NCI-H146 (cell line): ENCODE measurements around the gene BPIFA3.
"Not testable (repeated sequence)": the region's sequence is repeated elsewhere in the genome, so short reads cannot be mapped to it uniquely, and the experiment has no call there.

Experiments used
- DNase-seq: peaks from one replicate; lab custom pipeline; 2025; lab: John Stamatoyannopoulos, UW

Gene BPIFA3

DNA sequence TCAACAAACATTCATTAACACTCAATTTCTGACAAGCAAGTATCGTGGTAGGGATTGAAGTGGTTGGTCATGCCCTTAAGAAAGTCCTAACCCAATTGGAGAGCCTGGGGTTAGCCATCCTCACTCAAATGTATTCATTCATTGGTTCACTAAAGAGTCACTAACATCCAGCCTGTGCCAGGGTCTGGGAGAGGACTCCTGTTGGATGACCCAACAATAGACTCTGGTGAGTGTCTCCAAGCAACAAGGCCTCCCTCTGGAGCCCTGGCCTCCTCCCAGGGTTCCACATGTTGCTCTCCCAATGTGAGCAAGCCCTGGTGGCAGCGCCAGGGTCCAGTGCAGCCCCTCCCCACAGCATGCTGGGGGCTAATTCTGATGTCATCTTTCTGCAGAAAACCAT is at the start of gene BPIFA3:
Gene BPIFA3, plus strand, starts transcription at position 301 of the 400 bp plus-strand sequence. CDS start 185 bp downstream, outside the sequence.
- DNase-seq: no peak

- DNase-seq: no peak
Measured at GRCh38 chr20:33167859-33168258, 49.3 kb upstream of the BPIFA3 start, which contains the start of gene BPIFA2. Gene BPIFA2 (plus strand): TSS chr20:33168159. CDS start chr20:33169146, 987 bp downstream.

GRCh38 chr20:33169176-33169794 is 47.9 kb upstream of the BPIFA3 start:
- no peak for DNase-seq

DNA sequence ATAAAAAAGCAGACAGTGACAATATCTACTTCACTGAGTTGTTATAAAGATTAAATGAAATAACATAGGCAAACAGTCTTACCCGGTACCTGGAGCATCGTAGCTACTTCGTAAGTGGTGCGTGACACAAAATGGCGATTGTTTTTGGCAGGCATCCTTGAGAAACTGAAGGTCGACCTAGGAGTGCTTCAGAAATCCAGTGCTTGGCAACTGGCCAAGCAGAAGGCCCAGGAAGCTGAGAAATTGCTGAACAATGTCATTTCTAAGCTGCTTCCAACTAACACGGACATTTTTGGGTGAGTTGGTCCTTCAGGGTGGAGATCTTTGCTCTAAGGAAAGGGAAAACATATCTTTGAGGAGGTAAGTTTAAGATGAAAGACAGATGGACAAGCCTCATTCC is 44.4 kb upstream of the BPIFA3 start:
- no peak for DNase-seq

GRCh38 chr20:33175123-33175522 is 42.0 kb upstream of the BPIFA3 start:
- DNase-seq: no peak

DNA sequence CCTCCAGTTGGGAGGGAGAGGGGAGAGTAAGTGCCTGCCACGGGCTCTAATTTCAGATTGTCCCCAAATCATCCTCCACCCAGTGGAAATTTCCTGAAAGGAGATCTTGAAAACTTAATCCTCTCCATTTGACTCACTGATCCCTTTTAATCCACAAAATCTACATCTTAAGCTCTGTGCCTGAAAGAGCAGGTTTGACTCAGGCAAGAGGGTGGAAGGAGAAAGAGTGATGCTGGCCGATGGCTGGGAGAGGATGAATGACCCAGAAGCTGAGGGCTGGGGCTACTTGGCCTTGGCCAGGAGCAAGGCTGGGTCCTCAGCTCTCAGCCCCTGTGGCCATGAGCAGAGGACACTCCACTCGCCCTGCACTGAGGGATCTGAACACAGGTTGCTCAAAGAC is 41.1 kb upstream of the BPIFA3 start:
- DNase-seq: no peak

DNA sequence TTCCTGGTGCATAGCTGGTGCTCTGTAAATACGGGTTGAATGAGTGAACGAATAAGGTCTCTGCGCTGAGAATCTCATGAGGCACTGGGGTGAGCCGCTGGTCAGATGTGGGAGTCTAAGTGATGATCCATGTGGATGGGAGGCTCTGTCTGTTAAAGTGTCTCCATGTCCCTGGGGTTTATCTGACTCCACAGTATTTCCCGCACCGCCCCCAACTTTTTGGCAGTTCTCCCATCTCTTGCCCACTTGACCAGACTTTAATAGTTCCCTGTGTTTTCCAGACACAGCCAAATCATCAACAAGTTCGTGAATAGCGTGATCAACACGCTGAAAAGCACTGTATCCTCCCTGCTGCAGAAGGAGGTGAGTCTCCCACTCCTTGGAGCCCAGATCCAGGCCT is 39.3 kb upstream of the BPIFA3 start:
- DNase-seq: no peak

DNA sequence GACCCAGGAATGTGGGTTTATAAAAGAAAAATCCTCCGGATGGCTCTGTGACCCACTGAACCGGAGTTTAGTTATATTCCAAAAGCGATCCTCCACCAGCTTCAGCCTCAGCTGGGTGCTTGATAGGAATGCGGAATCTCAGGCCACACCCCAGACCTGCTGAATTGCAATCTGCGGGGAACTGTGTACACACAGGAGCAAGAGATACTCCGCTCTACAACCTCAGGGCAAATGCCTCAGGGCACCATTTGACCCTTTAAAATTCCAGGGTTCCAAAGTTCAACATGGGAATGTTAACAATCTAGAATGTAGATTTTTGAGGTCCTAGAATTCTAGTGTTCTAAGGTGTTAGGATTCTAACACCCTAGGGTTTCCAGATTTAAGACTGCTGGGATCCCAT is 38.4 kb upstream of the BPIFA3 start:
- DNase-seq: no peak

DNA sequence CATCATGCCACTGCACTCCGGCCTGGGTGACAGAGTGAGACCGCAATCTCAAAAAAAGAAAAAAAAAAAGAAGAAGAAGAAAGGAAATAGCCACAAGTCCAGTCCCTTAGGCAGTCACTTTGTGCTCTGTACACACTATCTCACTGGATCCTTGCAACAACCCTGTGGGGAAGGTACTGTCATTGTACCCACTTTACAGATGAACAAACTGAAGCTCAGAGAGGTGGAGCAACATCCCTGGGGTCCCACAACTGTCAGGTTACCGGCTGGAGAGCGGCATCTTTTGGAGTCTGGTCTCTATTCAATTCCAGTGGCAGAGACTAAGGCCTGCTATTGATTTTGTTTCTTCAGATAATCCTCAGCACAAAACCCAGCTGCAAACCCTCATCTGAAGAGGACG is 37.0 kb upstream of the BPIFA3 start:
- no peak for DNase-seq

DNA sequence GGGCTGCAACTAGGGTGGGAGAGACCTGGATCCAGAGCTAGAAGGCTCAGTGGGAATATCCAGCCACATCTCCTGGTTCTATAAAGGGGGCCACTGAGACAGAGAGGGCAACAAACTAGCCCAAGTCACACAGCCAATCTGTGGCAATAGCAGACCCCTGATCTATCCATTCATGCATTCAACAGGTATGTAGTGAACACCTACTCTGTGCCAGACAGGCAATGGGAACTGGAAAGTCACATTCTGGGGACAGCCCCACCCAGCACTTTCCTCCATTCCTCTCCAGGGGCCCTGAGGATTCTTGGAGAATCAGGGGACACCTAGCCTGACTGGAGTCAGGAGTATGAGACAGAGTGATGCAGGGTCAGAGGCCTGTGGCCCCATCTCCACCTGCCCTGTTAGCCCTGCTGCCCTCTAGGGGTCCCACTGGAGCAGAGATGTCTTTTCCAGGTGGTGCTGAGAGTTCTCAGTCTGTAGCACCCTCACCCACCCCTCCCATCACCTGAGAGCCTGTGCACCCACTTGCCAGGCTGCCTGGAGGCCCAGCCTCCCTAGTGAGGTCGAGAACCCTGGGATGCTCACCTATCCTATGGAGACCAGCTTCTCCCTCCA is 35.6 kb upstream of the BPIFA3 start:
- DNase-seq: no peak

- DNase-seq: no peak
Measured at GRCh38 chr20:33183312-33183711, 33.8 kb upstream of the BPIFA3 start.

DNA sequence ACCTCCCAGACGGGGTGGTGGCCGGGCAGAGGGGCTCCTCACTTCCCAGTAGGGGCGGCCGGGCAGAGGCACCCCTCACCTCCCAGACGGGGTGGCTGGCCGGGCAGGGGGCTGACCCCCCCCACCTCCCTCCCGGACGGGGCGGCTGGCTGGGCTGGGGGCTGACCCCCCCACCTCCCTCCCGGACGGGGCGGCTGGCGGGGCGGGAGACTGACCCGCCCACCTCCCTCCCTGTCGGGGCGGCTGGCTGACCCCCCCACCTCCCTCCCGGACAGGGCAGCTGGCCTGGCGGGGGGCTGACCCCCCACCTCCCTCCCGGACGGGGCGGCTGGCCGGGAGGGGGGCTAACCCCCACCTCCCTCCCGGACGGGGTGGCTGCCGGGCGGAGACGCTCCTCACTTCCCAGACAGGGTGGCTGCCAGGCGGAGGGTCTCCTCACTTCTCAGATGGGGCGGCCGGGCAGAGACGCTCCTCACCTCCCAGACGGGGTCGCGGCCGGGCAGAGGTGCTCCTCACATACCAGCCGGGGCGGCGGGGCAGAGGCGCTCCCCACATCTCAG is 32.0 kb upstream of the BPIFA3 start:
- not testable (repeated sequence) for DNase-seq

- no peak for DNase-seq
Measured at GRCh38 chr20:33187491-33187890, 29.7 kb upstream of the BPIFA3 start.

DNA sequence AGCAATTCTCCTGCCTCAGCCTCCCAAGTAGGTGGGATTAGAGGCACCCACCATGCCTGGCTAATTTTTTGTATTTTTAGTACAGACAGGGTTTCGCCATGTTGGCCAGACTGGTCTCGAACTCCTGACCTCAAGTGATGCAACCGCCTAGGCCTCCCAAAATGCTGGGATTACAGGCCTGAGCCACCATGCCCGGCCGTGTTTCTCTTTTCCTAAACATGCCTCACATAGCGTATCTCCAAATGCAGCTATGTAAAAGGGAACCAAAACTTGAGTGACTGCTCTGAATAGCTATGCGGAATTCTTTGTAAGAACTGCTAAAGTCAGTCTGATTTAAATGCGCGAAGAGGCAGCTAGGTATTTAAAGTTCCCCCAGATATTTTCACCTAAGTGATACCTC is 28.7 kb upstream of the BPIFA3 start:
- no peak for DNase-seq

GRCh38 chr20:33191484-33191883 is 25.7 kb upstream of the BPIFA3 start:
- DNase-seq: no peak

DNA sequence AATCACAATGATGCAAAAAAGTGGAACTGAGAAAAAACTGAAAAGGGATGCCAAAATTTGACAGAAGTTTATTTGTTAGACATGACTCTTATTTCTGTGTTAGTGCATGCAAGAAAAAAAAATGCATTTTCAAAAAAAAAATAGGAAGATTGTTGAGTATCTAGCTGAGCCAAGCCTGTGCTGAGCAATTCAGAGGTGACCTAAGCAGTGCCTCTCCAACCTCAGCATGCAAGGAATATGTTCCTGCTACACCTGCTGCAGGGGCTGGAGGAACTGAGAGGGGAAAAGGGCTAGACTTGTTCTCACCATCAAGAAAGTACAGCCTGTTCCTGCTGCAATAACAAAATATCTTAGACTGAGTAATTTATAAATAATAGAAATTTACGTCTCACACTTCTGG is 25.2 kb upstream of the BPIFA3 start:
- DNase-seq: no peak

- no peak for DNase-seq
Measured at GRCh38 chr20:33192912-33193501, 24.1 kb upstream of the BPIFA3 start.

GRCh38 chr20:33199026-33199425 is 18.1 kb upstream of the BPIFA3 start:
- no peak for DNase-seq

DNA sequence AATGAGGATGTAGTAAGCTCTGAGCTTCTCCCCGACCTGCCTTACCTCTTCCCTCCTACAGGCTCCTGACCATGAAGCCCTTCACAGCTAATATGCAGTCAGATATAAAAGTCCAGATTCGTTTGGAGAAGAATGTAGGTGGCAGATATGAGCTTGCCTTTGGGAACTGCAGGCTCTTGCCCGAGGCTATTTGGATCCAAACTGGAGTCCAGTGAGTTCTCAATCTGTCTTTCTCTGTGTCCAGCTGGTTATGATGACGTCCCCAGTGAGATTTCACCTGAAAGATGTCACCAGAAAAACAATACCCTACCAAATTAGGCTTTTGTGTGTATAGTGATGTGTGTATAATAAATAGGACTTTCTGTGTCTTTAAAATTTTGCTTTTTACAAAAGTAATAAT is 14.7 kb upstream of the BPIFA3 start:
- no peak for DNase-seq

- no peak for DNase-seq
Measured at GRCh38 chr20:33203444-33203843, 13.7 kb upstream of the BPIFA3 start.

DNA sequence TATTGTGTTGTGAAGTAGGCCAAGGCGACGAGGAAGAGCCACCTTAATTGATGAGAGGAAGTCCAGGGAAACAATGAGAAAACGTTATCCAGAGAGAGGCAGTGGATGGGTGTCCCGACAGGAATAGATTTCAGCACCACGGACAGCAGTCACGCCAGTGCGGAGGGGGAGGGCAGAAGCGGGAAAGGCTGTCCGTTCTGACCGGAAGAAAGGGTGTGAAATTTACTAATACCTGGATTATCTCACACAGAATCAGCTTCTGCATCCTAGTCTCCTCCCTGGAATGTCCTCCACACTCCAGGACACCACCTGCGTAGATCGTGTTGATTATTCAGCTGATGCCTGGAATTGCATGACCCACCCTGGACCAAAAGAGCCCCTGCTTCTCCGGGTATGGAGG is 7.4 kb upstream of the BPIFA3 start:
- DNase-seq: no peak

DNA sequence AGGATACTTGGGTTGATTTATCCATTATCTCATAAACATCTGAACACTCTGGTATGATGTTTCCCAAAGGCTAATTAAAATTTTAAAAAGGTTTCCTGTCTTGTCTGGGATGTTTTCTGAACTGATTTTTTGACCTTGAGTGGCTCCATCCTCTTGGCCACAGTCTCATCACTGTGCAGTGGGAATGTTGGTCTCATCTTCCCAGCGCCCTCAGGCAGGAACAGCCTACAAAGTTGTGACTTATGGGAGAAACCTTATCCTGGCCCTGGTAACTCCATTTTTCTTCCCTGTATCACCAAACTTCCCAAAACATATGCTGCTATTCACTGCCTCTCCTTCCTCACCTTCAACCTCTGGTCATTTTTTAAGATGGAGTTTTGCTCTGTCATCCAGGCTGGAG is 6.8 kb upstream of the BPIFA3 start:
- DNase-seq: no peak

GRCh38 chr20:33211817-33212424 is 5.2 kb upstream of the BPIFA3 start:
- peak; percentile 74 for DNase-seq
